Muscle of leg (tissue), 11 donors: Measurements from ENCODE around the gene FBXO10. TPM values are rescaled to one million over a fixed set of nuclear protein-coding genes. Genes with fewer than 3 reads are reported as not detected.
"Not testable (repeated sequence)": the region's sequence is repeated elsewhere in the genome, so short reads cannot be mapped to it uniquely, and the experiment has no call there.

Source experiments
- DNase-seq: peaks from one replicate; pipeline ENCODE4 v3.0.0; 2013
- H3K27ac ChIP-seq: one replicate; pipeline ENCODE4 v1.5.1; 2013; ENCODE audit warnings: mild to moderate bottlenecking, low read length, control low read depth
- H3K27me3 ChIP-seq: one replicate; pipeline ENCODE4 v1.6.1; 2013; ENCODE audit warnings: low read length; ENCODE audit not compliant: control insufficient read depth, insufficient read depth
- H3K36me3 ChIP-seq: one replicate; pipeline ENCODE4 v1.6.1; 2013; ENCODE audit warnings: low read length; ENCODE audit not compliant: control insufficient read depth, insufficient read depth
- H3K4me1 ChIP-seq: one replicate; pipeline ENCODE4 v1.6.1; 2013; ENCODE audit warnings: low read length; ENCODE audit not compliant: control insufficient read depth, insufficient read depth
- H3K4me3 ChIP-seq: one replicate; pipeline ENCODE4 v1.5.1; 2013; ENCODE audit warnings: low read length, control low read depth
- H3K9me3 ChIP-seq: replicated peaks from 2 replicates; pipeline ENCODE4 v1.6.1; 2013; ENCODE audit warnings: low read depth, low read length; ENCODE audit not compliant: control insufficient read depth
- WGBS: methylation state at CpG from one replicate; pipeline ENCODE4 v1.1.5; 2013; ENCODE audit warnings: missing lambda C conversion rate; ENCODE audit not compliant: insufficient coverage; 5-methylcytosine and 5-hydroxymethylcytosine counted together
- polyA plus RNA-seq, 8 donors: library from polyadenylated mRNA; unstranded; fragments of 120-200 nt; gene quantifications; one replicate each; pipeline versions ENCODE4 v1.2.1 to v1.2.3, GENCODE V29; 2013; ENCODE audit warnings: inconsistent platforms in 1 of 8, low replicate concordance in 1 of 8; ENCODE audit not compliant: insufficient read length in 8 of 8, insufficient read depth in 1 of 8
- total RNA-seq: library from RNA; stranded (reverse); fragments of 120-200 nt; gene quantifications from one replicate; pipeline ENCODE4 v1.2.4, GENCODE V29; 2013

FBXO10 gene
- total and polyA plus RNA-seq, 9 donors: 23.9 to 42.1 (median 32.4) TPM

GRCh38 chr9:37486256-37486615 is 89.9 kb downstream of the FBXO10 start:
- Histone ChIP-seq H3K4me3 (peak overlapping the region; percentile 72), H3K36me3 (peaks cover 22% of the 10 kb centered on the region), H3K4me1 (peaks cover 24% of the 10 kb centered on the region), H3K27me3 (no peaks in the 10 kb centered on the region), H3K27ac (peak overlapping the region; percentile 60), H3K9me3 (no peaks in the 10 kb centered on the region)
- 0% methylated on average over 7 of the region's 7 CpGs for WGBS
- no peak for DNase-seq

DNA sequence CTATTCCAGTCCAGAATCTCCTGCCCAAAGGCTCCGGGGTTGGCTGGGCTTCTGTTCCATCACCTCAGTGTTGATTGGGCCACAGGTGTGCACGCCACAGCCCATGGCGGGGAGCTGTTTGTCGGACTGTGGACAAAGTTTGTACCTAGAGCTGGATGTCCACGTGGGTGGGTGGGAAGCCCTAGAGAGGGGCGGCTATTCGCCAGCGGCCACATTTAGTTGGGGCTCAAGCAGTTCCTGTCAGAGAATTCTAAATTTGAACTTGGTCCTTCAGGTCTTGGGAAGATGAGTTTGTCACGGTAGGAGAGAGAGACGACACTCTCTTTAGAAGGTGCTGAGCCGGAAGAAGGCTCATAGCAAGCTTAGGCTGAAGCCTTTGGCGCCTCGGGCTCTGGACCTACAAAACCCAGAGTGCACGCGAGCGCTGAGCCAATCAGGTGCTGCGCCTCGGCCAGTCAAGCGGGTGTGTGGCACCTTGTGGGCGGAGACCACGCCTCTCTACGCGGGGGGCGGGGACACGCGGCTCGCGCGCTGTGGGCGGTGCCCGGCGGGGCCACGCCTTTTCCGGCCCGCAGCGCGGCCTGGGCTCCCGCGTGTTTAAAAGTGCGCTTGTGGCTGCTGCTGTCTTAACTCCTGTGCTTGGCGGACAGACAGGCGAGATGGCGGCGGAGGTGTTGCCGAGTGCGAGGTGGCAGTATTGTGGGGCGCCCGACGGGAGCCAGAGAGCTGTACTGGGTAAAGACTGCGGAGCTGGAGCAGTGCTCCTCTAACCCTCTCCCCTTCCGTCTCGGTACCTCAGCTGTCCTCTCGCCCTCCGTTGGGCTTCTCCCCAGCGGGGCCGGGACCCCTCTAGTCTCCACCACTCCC is 90.6 kb downstream of the FBXO10 start, which contains the start of gene POLR1E:
POLR1E (plus strand) TSS at position 560 of the 867 bp plus-strand sequence; CDS start at position 660, 100 bp downstream.
- Histone ChIP-seq H3K4me3 (peak within 1 kb of the TSS; percentile 72), H3K27me3 (no peaks in the 10 kb centered on the region), H3K27ac (peak within 1 kb of the TSS; percentile 78), H3K4me1 (peaks cover 24% of the 10 kb centered on the region), H3K36me3 (peaks cover 22% of the 10 kb centered on the region), H3K9me3 (no peaks in the 10 kb centered on the region)
- peak; percentile 93 for DNase-seq
- 4% methylated on average over 53 of the region's 56 CpGs for WGBS

GRCh38 chr9:37480759-37481158 is 95.4 kb downstream of the FBXO10 start:
- Histone ChIP-seq H3K36me3 (no peaks in the 10 kb centered on the region), H3K4me3 (no peak overlapping the region), H3K9me3 (no peaks in the 10 kb centered on the region), H3K4me1 (peaks cover 6% of the 10 kb centered on the region), H3K27ac (no peak overlapping the region), H3K27me3 (no peaks in the 10 kb centered on the region)
- WGBS: no CpG with 5 or more reads among the region's 3 CpGs
- DNase-seq: no peak

GRCh38 chr9:37477987-37478619 is 98.1 kb downstream of the FBXO10 start:
- H3K27me3 ChIP-seq, H3K36me3 ChIP-seq, DNase-seq, H3K27ac ChIP-seq, H3K4me3 ChIP-seq, H3K9me3 ChIP-seq, H3K4me1 ChIP-seq: not testable (repeated sequence)
- WGBS: 30% methylated on average over 2 of the region's 5 CpGs

DNA sequence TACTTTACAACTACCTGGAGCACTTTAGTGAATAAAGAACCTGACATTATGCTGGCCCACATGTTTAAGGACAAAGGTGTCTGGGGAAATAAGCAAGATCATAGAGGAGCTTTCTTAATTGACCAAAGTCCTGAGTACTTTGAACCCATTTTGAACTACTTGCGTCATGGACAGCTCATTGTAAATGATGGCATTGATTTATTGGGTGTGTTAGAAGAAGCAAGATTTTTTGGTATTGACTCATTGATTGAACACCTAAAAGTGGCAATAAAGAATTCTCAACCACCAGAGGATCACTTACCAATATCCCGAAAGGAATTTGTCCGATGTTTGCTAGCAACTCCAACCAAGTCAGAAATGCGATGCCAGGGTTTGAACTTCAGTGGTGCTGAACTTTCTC is 98.7 kb downstream of the FBXO10 start:
- 75% methylated on average over 3 of the region's 4 CpGs for WGBS
- not testable (repeated sequence) for H3K36me3 ChIP-seq, H3K4me1 ChIP-seq, H3K27me3 ChIP-seq, H3K4me3 ChIP-seq, H3K27ac ChIP-seq, H3K9me3 ChIP-seq, DNase-seq

DNA sequence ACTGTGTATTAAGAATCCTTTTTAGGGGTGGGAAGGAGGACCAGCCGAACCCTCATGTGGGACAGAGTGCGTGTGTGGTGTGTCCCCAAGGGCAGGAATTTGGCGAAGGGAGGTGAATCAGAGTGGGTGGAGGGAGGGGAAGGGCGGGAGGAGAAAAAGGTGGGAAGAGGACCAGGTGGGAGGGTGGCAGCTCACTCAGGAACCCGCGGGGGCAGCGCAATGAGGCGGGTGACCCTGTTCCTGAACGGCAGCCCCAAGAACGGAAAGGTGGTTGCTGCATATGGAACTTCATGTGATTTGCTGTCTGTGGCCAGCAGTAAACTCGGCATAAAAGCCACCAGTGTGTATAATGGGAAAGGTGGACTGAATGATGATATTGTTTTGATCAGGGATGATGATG is 99.2 kb downstream of the FBXO10 start:
- no peak overlapping the region for H3K4me3 ChIP-seq
- no peaks in the 10 kb centered on the region for H3K27me3 ChIP-seq
- no peaks in the 10 kb centered on the region for H3K4me1 ChIP-seq
- WGBS: 75% methylated on average over 11 of the region's 11 CpGs
- DNase-seq: no peak
- H3K27ac ChIP-seq: no peak overlapping the region
- no peaks in the 10 kb centered on the region for H3K36me3 ChIP-seq
- H3K9me3 ChIP-seq: peaks cover 3% of the 10 kb centered on the region

- no CpG with 5 or more reads among the region's 3 CpGs for WGBS
- no peak for DNase-seq
- H3K36me3 ChIP-seq: no peaks in the 10 kb centered on the region
Observed at GRCh38 chr9:37474438-37474837, 101.7 kb downstream of the FBXO10 start.

DNA sequence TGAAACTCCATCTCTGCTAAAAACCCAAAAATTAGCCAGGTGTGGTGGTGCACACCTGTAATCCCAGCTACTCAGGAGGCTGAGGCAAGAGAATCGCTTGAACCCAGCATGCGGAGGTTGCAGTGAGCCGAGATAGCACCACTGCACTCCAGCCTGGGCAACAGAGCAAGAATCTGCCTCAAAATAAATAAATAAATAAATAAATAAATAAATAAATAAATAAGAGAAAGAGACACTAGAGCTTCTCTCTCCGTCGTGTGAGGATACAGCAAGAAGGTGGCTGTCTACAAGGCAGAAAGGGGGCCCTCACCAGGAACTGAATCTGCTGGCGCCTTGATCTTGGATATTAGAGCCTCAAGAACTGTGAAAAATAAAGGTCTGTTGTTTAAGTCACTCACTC is 102.2 kb downstream of the FBXO10 start:
- no CpG with 5 or more reads among the region's 6 CpGs for WGBS
- not testable (repeated sequence) for H3K27ac ChIP-seq, H3K27me3 ChIP-seq, DNase-seq, H3K36me3 ChIP-seq, H3K4me3 ChIP-seq, H3K9me3 ChIP-seq, H3K4me1 ChIP-seq

More at GRCh38 chr9:37474438-37474837, 101.7 kb downstream of the FBXO10 start:
- Histone ChIP-seq H3K4me1 (no peaks in the 10 kb centered on the region), H3K4me3 (no peak overlapping the region), H3K9me3 (peaks cover 3% of the 10 kb centered on the region), H3K27me3 (no peaks in the 10 kb centered on the region), H3K27ac (no peak overlapping the region)

GRCh38 chr9:37471942-37472684 is 104.1 kb downstream of the FBXO10 start:
- WGBS: 38% methylated on average over 3 of the region's 7 CpGs

DNA sequence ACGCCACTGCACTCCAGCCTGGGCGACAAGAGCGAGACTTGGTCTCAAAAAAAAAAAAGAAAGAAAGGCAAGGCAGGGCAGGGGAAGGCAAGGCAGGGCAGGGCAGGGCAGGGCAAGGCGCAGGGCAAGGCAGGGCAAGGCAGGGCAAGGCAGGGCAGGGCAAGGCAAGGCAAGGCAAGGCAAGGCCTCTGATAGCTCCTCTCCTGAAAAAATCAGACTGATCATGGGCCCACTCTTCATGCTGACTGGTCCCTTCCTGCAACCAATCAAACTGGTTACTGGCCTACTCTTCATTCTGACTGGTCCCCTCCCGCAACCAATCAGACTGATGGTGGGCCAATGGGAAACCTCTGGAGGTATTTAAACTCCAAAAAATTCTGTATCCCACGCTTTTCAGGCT is 107.6 kb downstream of the FBXO10 start:
- no peak overlapping the region for H3K27ac ChIP-seq
- no peak for DNase-seq
- H3K36me3 ChIP-seq: no peaks in the 10 kb centered on the region
- H3K4me1 ChIP-seq: peaks cover 9% of the 10 kb centered on the region
- H3K27me3 ChIP-seq: no peaks in the 10 kb centered on the region
- 96% methylated on average over 5 of the region's 6 CpGs for WGBS
- H3K9me3 ChIP-seq: no peaks in the 10 kb centered on the region
- no peak overlapping the region for H3K4me3 ChIP-seq

More at GRCh38 chr9:37471942-37472684, 104.1 kb downstream of the FBXO10 start:
- H3K27me3 ChIP-seq: no peaks in the 10 kb centered on the region
- H3K9me3 ChIP-seq: peaks cover 3% of the 10 kb centered on the region
- H3K4me1 ChIP-seq: no peaks in the 10 kb centered on the region
- DNase-seq: peak; percentile 71
- H3K36me3 ChIP-seq: no peaks in the 10 kb centered on the region
- peak overlapping the region; percentile 6 for H3K4me3 ChIP-seq
- peak overlapping the region; percentile 57 for H3K27ac ChIP-seq
